H1 (cell line): ENCODE measurements around the gene ZNF644.

Source experiments
- CHD2 ChIP-seq: IDR thresholded peaks from 2 replicates; pipeline ENCODE4 v1.6.1; 2012; ENCODE audit warnings: low read length, improper control_type of control experiment
- CTCF ChIP-seq, 3 experiments: IDR thresholded peaks; 1 replicate in 2 of 3; 2 replicates in 1 of 3; pipeline versions ENCODE4 v1.5.1 to v1.6.1; 2011; ENCODE audit warnings: low read length in 3 of 3, mild to moderate bottlenecking in 3 of 3, inconsistent platforms in 2 of 3, low read depth in 1 of 3, moderate library complexity in 1 of 3; ENCODE audit not compliant: insufficient read depth in 1 of 3; ENCODE audit errors: control extremely low read depth in 1 of 3
- MAFK ChIP-seq: IDR thresholded peaks from 2 replicates; pipeline ENCODE4 v1.6.1; 2012; ENCODE audit warnings: low read depth, mild to moderate bottlenecking, improper control_type of control experiment, low read length
- POLR2A ChIP-seq, 2 experiments: IDR thresholded peaks; 1 replicate in 1 of 2; 2 replicates in 1 of 2; pipeline ENCODE4 v1.6.1; 2011; ENCODE audit warnings: low read depth in 2 of 2, low read length in 2 of 2, mild to moderate bottlenecking in 2 of 2; ENCODE audit errors: control extremely low read depth in 1 of 2
- POU5F1 ChIP-seq: IDR thresholded peaks from 2 replicates; pipeline ENCODE4 v1.6.1; 2011; ENCODE audit warnings: low read depth, mild to moderate bottlenecking, low read length, moderate library complexity
- RAD21 ChIP-seq, 2 experiments: IDR thresholded peaks in 1 of 2; conservative IDR thresholded peaks in 1 of 2; 2 replicates each; pipeline ENCODE4 v1.6.1; 2011; ENCODE audit warnings: low read depth in 2 of 2, low read length in 2 of 2, improper control_type of control experiment in 1 of 2, inconsistent platforms in 1 of 2, mild to moderate bottlenecking in 1 of 2, moderate library complexity in 1 of 2
- TAF7 ChIP-seq: optimal IDR thresholded peaks from 2 replicates; pipeline ENCODE3; 2011; ENCODE audit warnings: low read depth, mild to moderate bottlenecking, inconsistent platforms, low read length, moderate library complexity, borderline replicate concordance
- USF2 ChIP-seq: IDR thresholded peaks from 2 replicates; pipeline ENCODE4 v1.6.1; 2011; ENCODE audit warnings: low read length, improper control_type of control experiment

GRCh38 chr1:91032349-91032748 is 10.5 kb upstream of the ZNF644 start:
- no peak for TF ChIP-seq CTCF (IDR thresholded peaks at IDR 0.05; ENCODE audit: control extremely low read depth in 1 of 3, insufficient read depth in 1 of 3, low read depth in 1 of 3, low read length in 3 of 3)
- no peak for TF ChIP-seq TAF7
- no peak for TF ChIP-seq MAFK
- TF ChIP-seq CHD2: no peak
- no peak for TF ChIP-seq RAD21 (IDR thresholded peaks at IDR 0.05 in 1 of 2, conservative IDR thresholded peaks at IDR 0.05 in 1 of 2; ENCODE audit: low read depth in 2 of 2, low read length in 2 of 2)
- TF ChIP-seq USF2: no peak
- no peak for TF ChIP-seq POLR2A (IDR thresholded peaks at IDR 0.05; ENCODE audit: control extremely low read depth in 1 of 2, low read depth in 2 of 2, low read length in 2 of 2)
- TF ChIP-seq POU5F1: no peak
